ENCODE results near the gene MMEL1. TPM values are rescaled to one million over a fixed set of nuclear protein-coding genes. Genes with fewer than 3 reads are reported as not detected.
"Not testable (repeated sequence)": the region's sequence is repeated elsewhere in the genome, so short reads cannot be mapped to it uniquely, and the experiment has no call there.

Gene MMEL1
- total RNA-seq, 1 donor from 2014 or later: 1.0 TPM

- H3K36me3 ChIP-seq (ENCODE audit: control insufficient read depth in 3 of 3, insufficient read depth in 3 of 3, low read length in 3 of 3): no peaks in the 10 kb centered on the region
- peaks cover 8 to 23% (median 13%) of the 10 kb centered on the region in 3 donors for H3K27me3 ChIP-seq (ENCODE audit: control insufficient read depth in 3 of 3, insufficient read depth in 3 of 3, low read length in 3 of 3)
- H3K27ac ChIP-seq (ENCODE audit: low read depth, low read length): no peak overlapping the region
- H3K4me3 ChIP-seq (ENCODE audit: low read length in 3 of 3): no peak overlapping the region
- peaks cover 6 to 14% (median 8%) of the 10 kb centered on the region in 3 donors for H3K4me1 ChIP-seq (ENCODE audit: control insufficient read depth in 3 of 3, insufficient read depth in 3 of 3, low read length in 3 of 3)
- peaks cover 2 to 7% (median 2%) of the 10 kb centered on the region in 3 donors for H3K9me3 ChIP-seq (ENCODE audit: control insufficient read depth in 3 of 3, low read length in 3 of 3)
- no peak overlapping the region for H3K9ac ChIP-seq (ENCODE audit: low read depth in 1 of 3, low read length in 3 of 3)
Measured at GRCh38 chr1:2574350-2574749, 58.5 kb downstream of the MMEL1 start.

GRCh38 chr1:2573250-2573920, 59.4 kb downstream of the MMEL1 start:
- no peak overlapping the region for H3K4me3 ChIP-seq (ENCODE audit: low read length in 3 of 3)
- no peaks in the 10 kb centered on the region for H3K36me3 ChIP-seq (ENCODE audit: control insufficient read depth in 3 of 3, insufficient read depth in 3 of 3, low read length in 3 of 3)
- peaks cover 2 to 7% (median 2%) of the 10 kb centered on the region in 3 donors for H3K9me3 ChIP-seq (ENCODE audit: control insufficient read depth in 3 of 3, low read length in 3 of 3)
- H3K27me3 ChIP-seq (ENCODE audit: control insufficient read depth in 3 of 3, insufficient read depth in 3 of 3, low read length in 3 of 3): peaks cover 8 to 27% (median 11%) of the 10 kb centered on the region in 3 donors
- no peak overlapping the region for H3K9ac ChIP-seq (ENCODE audit: low read depth in 1 of 3, low read length in 3 of 3)
- no peak overlapping the region for H3K27ac ChIP-seq (ENCODE audit: low read depth, low read length)
- H3K4me1 ChIP-seq (ENCODE audit: control insufficient read depth in 3 of 3, insufficient read depth in 3 of 3, low read length in 3 of 3): peaks cover 6 to 11% (median 8%) of the 10 kb centered on the region in 3 donors

DNA sequence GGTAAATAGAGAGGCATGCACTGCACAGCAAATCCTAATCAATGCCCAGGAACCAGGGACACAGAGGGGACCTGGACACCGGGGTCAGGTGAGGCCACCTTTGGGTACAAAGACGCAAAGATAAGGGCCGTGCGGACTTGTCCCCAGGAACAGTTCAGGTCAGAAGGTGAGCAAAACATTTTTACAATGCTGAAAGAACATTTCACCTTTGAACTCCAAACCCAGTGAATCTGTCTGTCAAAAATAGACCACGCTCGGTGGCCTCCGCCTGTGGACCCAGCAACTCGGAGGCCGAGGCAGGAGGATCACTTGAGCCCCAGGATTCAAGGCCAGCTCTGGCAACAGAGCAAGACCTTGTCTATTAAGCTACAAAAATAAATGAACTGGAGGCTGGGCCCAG, 61.5 kb downstream of the MMEL1 start:
- peaks cover 2 to 7% (median 2%) of the 10 kb centered on the region in 3 donors for H3K9me3 ChIP-seq (ENCODE audit: control insufficient read depth in 3 of 3, low read length in 3 of 3)
- peaks cover 5 to 10% (median 6%) of the 10 kb centered on the region in 3 donors for H3K4me1 ChIP-seq (ENCODE audit: control insufficient read depth in 3 of 3, insufficient read depth in 3 of 3, low read length in 3 of 3)
- no peak overlapping the region for H3K9ac ChIP-seq (ENCODE audit: low read depth in 1 of 3, low read length in 3 of 3)
- no peak overlapping the region for H3K27ac ChIP-seq (ENCODE audit: low read depth, low read length)
- H3K36me3 ChIP-seq (ENCODE audit: control insufficient read depth in 3 of 3, insufficient read depth in 3 of 3, low read length in 3 of 3): no peaks in the 10 kb centered on the region
- H3K27me3 ChIP-seq (ENCODE audit: control insufficient read depth in 3 of 3, insufficient read depth in 3 of 3, low read length in 3 of 3): peaks cover 8 to 26% (median 16%) of the 10 kb centered on the region in 3 donors
- no peak overlapping the region for H3K4me3 ChIP-seq (ENCODE audit: low read length in 3 of 3)

GRCh38 chr1:2570332-2570731, 62.5 kb downstream of the MMEL1 start:
- H3K27me3 ChIP-seq (ENCODE audit: control insufficient read depth in 3 of 3, insufficient read depth in 3 of 3, low read length in 3 of 3): peaks cover under 1 to 18% (median 10%) of the 10 kb centered on the region in 3 donors
- no peak overlapping the region for H3K4me3 ChIP-seq (ENCODE audit: low read length in 3 of 3)
- H3K9me3 ChIP-seq (ENCODE audit: control insufficient read depth in 3 of 3, low read length in 3 of 3): peaks cover 2 to 7% (median 2%) of the 10 kb centered on the region in 3 donors

GRCh38 chr1:2569703-2570102, 63.1 kb downstream of the MMEL1 start:
- H3K9ac ChIP-seq (ENCODE audit: low read depth in 1 of 3, low read length in 3 of 3); H3K4me3 ChIP-seq (ENCODE audit: low read length in 3 of 3); H3K9me3 ChIP-seq (ENCODE audit: control insufficient read depth in 3 of 3, low read length in 3 of 3); H3K36me3 ChIP-seq (ENCODE audit: control insufficient read depth in 3 of 3, insufficient read depth in 3 of 3, low read length in 3 of 3); H3K4me1 ChIP-seq (ENCODE audit: control insufficient read depth in 3 of 3, insufficient read depth in 3 of 3, low read length in 3 of 3); H3K27ac ChIP-seq (ENCODE audit: low read depth, low read length): not testable (repeated sequence)
- peaks cover 0 to 16% (median 8%) of the 10 kb centered on the region in 3 donors for H3K27me3 ChIP-seq (ENCODE audit: control insufficient read depth in 3 of 3, insufficient read depth in 3 of 3, low read length in 3 of 3)

More at GRCh38 chr1:2570332-2570731, 62.5 kb downstream of the MMEL1 start:
- Histone ChIP-seq H3K9ac (ENCODE audit: low read depth in 1 of 3, low read length in 3 of 3) (no peak overlapping the region), H3K27ac (ENCODE audit: low read depth, low read length) (no peak overlapping the region), H3K36me3 (ENCODE audit: control insufficient read depth in 3 of 3, insufficient read depth in 3 of 3, low read length in 3 of 3) (no peaks in the 10 kb centered on the region), H3K4me1 (ENCODE audit: control insufficient read depth in 3 of 3, insufficient read depth in 3 of 3, low read length in 3 of 3) (peaks cover 0 to 2% (median 0%) of the 10 kb centered on the region in 3 donors)

DNA sequence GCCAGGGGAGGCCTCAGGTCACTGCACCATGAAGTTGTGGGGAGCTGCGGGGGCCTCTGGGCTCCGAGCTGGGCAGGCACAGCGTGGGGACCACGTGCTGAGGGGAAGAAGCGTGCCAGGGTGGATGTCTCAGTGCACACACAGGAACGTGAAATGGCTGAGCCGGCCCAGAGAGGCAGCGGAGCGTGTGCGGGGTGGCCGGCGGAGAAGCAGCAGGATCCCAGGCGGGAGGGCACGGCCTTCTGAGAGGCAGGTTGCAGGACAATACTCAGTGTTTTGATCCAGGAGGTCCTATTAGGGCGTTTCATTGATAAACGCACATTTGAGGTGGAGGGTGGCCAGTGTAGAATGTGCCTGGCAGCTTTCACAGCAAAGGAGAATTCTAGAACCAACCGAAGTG, 63.8 kb downstream of the MMEL1 start:
- no peak overlapping the region for H3K4me3 ChIP-seq (ENCODE audit: low read length in 3 of 3)
- H3K9me3 ChIP-seq (ENCODE audit: control insufficient read depth in 3 of 3, low read length in 3 of 3): peaks cover 0 to 7% (median 2%) of the 10 kb centered on the region in 3 donors
- H3K36me3 ChIP-seq (ENCODE audit: control insufficient read depth in 3 of 3, insufficient read depth in 3 of 3, low read length in 3 of 3): no peaks in the 10 kb centered on the region
- H3K4me1 ChIP-seq (ENCODE audit: control insufficient read depth in 3 of 3, insufficient read depth in 3 of 3, low read length in 3 of 3): no peaks in the 10 kb centered on the region
- peaks cover 0 to 16% (median 8%) of the 10 kb centered on the region in 3 donors for H3K27me3 ChIP-seq (ENCODE audit: control insufficient read depth in 3 of 3, insufficient read depth in 3 of 3, low read length in 3 of 3)
- no peak overlapping the region for H3K9ac ChIP-seq (ENCODE audit: low read depth in 1 of 3, low read length in 3 of 3)
- H3K27ac ChIP-seq (ENCODE audit: low read depth, low read length): no peak overlapping the region

DNA sequence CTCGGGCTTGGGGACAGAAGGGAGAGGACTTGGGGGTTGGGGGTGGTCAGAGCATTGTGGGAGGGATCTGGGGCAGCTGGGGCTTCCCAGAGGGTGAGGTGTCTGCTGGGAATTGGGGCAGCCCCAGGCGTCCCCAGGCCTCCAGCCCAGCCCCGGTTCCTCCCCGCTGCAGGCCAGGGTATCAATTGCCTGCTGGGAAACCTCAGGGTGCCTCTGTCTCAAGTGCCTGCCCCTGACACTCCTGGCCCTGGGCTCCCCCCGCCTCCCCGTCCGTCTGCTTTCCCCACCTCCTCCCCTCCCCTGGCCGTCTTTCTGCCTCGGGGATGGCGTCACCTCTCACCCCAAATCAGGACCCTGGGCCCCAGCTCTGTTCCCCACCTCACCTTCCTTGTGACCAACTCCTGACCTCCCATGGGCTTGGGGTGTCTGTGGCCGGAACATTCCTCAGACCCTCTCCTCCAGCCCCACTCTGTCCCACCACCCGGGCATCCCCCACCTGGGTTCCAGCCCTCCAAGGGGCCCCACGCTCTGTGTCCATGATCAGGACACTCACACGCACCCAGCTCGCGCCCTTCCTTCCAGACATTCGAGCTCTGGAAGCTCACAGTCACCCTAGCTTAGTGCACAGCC, 64.5 kb downstream of the MMEL1 start:
- not testable (repeated sequence) for H3K27ac ChIP-seq (ENCODE audit: low read depth, low read length); H3K9ac ChIP-seq (ENCODE audit: low read depth in 1 of 3, low read length in 3 of 3); H3K9me3 ChIP-seq (ENCODE audit: control insufficient read depth in 3 of 3, low read length in 3 of 3); H3K4me3 ChIP-seq (ENCODE audit: low read length in 3 of 3); H3K36me3 ChIP-seq (ENCODE audit: control insufficient read depth in 3 of 3, insufficient read depth in 3 of 3, low read length in 3 of 3); H3K4me1 ChIP-seq (ENCODE audit: control insufficient read depth in 3 of 3, insufficient read depth in 3 of 3, low read length in 3 of 3)
- peaks cover 0 to 14% (median 8%) of the 10 kb centered on the region in 3 donors for H3K27me3 ChIP-seq (ENCODE audit: control insufficient read depth in 3 of 3, insufficient read depth in 3 of 3, low read length in 3 of 3)

GRCh38 chr1:2567083-2567679, 65.6 kb downstream of the MMEL1 start:
- Histone ChIP-seq H3K27me3 (ENCODE audit: control insufficient read depth in 3 of 3, insufficient read depth in 3 of 3, low read length in 3 of 3) (peaks cover 0 to 14% (median 8%) of the 10 kb centered on the region in 3 donors), H3K36me3 (ENCODE audit: control insufficient read depth in 3 of 3, insufficient read depth in 3 of 3, low read length in 3 of 3) (peaks cover 0 to 3% (median 0%) of the 10 kb centered on the region in 3 donors), H3K27ac (ENCODE audit: low read depth, low read length) (no peak overlapping the region), H3K9ac (ENCODE audit: low read depth in 1 of 3, low read length in 3 of 3) (no peak overlapping the region), H3K4me3 (ENCODE audit: low read length in 3 of 3) (no peak overlapping the region), H3K4me1 (ENCODE audit: control insufficient read depth in 3 of 3, insufficient read depth in 3 of 3, low read length in 3 of 3) (no peaks in the 10 kb centered on the region), H3K9me3 (ENCODE audit: control insufficient read depth in 3 of 3, low read length in 3 of 3) (no peaks in the 10 kb centered on the region)

- Histone ChIP-seq H3K36me3 (ENCODE audit: control insufficient read depth in 3 of 3, insufficient read depth in 3 of 3, low read length in 3 of 3) (peaks cover 0 to 3% (median 0%) of the 10 kb centered on the region in 3 donors), H3K27ac (ENCODE audit: low read depth, low read length) (no peak overlapping the region)
Measured at GRCh38 chr1:2566101-2567045, 66.4 kb downstream of the MMEL1 start.

More at GRCh38 chr1:2566101-2567045, 66.4 kb downstream of the MMEL1 start:
- no peaks in the 10 kb centered on the region for H3K9me3 ChIP-seq (ENCODE audit: control insufficient read depth in 3 of 3, low read length in 3 of 3)
- H3K9ac ChIP-seq (ENCODE audit: low read depth in 1 of 3, low read length in 3 of 3): no peak overlapping the region
- no peak overlapping the region for H3K4me3 ChIP-seq (ENCODE audit: low read length in 3 of 3)
- H3K27me3 ChIP-seq (ENCODE audit: control insufficient read depth in 3 of 3, insufficient read depth in 3 of 3, low read length in 3 of 3): peaks cover 0 to 14% (median 8%) of the 10 kb centered on the region in 3 donors
- no peaks in the 10 kb centered on the region for H3K4me1 ChIP-seq (ENCODE audit: control insufficient read depth in 3 of 3, insufficient read depth in 3 of 3, low read length in 3 of 3)

Measured in skeletal muscle tissue (tissue), 4 donors.